Prostate gland (tissue), 2 donors: ENCODE results near the gene CASP12.

Experiments used
- POLR2A ChIP-seq: fragments of 450-650 bp; IDR thresholded peaks from one replicate; pipeline ENCODE4 v1.6.1; 2016; ENCODE audit warnings: antibody characterized with exemption, mild to moderate bottlenecking
- POLR2AphosphoS5 ChIP-seq: sonication (generic); formaldehyde crosslinking; IDR thresholded peaks from one replicate; pipeline ENCODE4 v1.6.1; 2017; ENCODE audit warnings: antibody characterized with exemption
- TF ChIP-seq, protein P1 (sequence below), 4 experiments: fragments of 200-600 bp in 2 of 4; fragments of 450-650 bp in 2 of 4; sonication (generic) in 2 of 4; IDR thresholded peaks; 1 replicate in 3 of 4; 2 replicates in 1 of 4; pipeline ENCODE4 v1.5.1; 2016 to 2019; ENCODE audit warnings: antibody characterized with exemption in 4 of 4, mild to moderate bottlenecking in 2 of 4, moderate library complexity in 2 of 4

DNA sequence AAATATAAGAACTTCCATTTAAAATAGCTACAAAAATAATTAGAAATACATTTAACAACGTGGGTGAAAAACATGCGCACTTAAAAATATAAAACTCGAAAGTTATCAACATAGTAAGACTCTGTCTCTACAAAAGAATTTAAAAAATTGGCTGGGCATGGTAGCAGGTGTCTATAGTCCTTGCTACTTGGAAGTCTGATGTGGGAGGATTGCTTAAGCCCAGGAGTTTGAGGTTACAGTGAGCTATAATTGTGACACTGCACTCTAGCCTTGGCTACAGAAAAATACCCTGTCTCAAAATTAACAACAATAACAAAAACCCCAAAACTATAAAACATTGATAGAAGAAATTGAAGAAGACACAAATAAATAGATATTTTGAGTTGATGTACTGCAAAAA lies 13.8 kb upstream of the CASP12 start:
- TF ChIP-seq, protein P1, sequence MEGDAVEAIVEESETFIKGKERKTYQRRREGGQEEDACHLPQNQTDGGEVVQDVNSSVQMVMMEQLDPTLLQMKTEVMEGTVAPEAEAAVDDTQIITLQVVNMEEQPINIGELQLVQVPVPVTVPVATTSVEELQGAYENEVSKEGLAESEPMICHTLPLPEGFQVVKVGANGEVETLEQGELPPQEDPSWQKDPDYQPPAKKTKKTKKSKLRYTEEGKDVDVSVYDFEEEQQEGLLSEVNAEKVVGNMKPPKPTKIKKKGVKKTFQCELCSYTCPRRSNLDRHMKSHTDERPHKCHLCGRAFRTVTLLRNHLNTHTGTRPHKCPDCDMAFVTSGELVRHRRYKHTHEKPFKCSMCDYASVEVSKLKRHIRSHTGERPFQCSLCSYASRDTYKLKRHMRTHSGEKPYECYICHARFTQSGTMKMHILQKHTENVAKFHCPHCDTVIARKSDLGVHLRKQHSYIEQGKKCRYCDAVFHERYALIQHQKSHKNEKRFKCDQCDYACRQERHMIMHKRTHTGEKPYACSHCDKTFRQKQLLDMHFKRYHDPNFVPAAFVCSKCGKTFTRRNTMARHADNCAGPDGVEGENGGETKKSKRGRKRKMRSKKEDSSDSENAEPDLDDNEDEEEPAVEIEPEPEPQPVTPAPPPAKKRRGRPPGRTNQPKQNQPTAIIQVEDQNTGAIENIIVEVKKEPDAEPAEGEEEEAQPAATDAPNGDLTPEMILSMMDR (IDR thresholded peaks at IDR 0.05), result no peak
- TF ChIP-seq POLR2AphosphoS5 (no peak), POLR2A (no peak)
